HepG2 (cell line): ENCODE results near the gene STRIT1.

Experiments used
- CTCF ChIP-seq: sonication (generic); formaldehyde crosslinking; IDR thresholded peaks from 2 replicates; pipeline ENCODE4 v1.5.0; 2020; ENCODE audit warnings: mild to moderate bottlenecking, missing genetic modification reagents, moderate library complexity
- FOXK2 ChIP-seq: fragments of 450-650 bp; IDR thresholded peaks from 2 replicates; pipeline ENCODE4 v1.6.1; 2016
- MAZ ChIP-seq, 2 experiments: sonication (generic) in 1 of 2; formaldehyde crosslinking in 1 of 2; IDR thresholded peaks; 2 replicates each; pipeline versions ENCODE4 v1.5.0 to v1.6.1; 2012 to 2020; ENCODE audit warnings: low read depth in 2 of 2, mild to moderate bottlenecking in 2 of 2, borderline replicate concordance in 1 of 2, improper control_type of control experiment in 1 of 2, low read length in 1 of 2, missing genetic modification reagents in 1 of 2, moderate library complexity in 1 of 2
- RAD21 ChIP-seq: fragments of 450-650 bp; formaldehyde crosslinking; IDR thresholded peaks from 2 replicates; pipeline ENCODE4 v1.5.0; 2020; ENCODE audit warnings: mild to moderate bottlenecking
- SIN3B ChIP-seq: fragments of 150-350 bp; IDR thresholded peaks from 2 replicates; pipeline ENCODE4 v1.6.1; 2014; ENCODE audit warnings: low read length
- SNAPC2 ChIP-seq: sonication (generic); formaldehyde crosslinking; IDR thresholded peaks from 2 replicates; pipeline ENCODE4 v1.8.1; 2022; ENCODE audit warnings: mild to moderate bottlenecking, missing genetic modification reagents
- TAF1 ChIP-seq: sonication (generic); formaldehyde crosslinking; IDR thresholded peaks from 2 replicates; pipeline ENCODE4 v1.4.0; 2020; ENCODE audit warnings: missing genetic modification reagents
- TP53 ChIP-seq: sonication (generic); formaldehyde crosslinking; conservative IDR thresholded peaks from 2 replicates; pipeline ENCODE4 v1.4.0; 2020; ENCODE audit warnings: missing genetic modification reagents
- ZBTB26 ChIP-seq: IDR thresholded peaks from 2 replicates; pipeline ENCODE4 v1.6.1; 2016; ENCODE audit warnings: missing compliant biosample characterization, missing genetic modification reagents, borderline replicate concordance
- ZNF280D ChIP-seq: sonication (generic); formaldehyde crosslinking; IDR thresholded peaks from 2 replicates; pipeline ENCODE4 v1.5.1; 2020; ENCODE audit warnings: mild to moderate bottlenecking, missing genetic modification reagents

GRCh38 chr3:155292133-155292532, 1.4 kb downstream of the STRIT1 start:
- TF ChIP-seq TAF1 (CRISPR knock-in tag) (no peak), SNAPC2 (CRISPR knock-in tag) (no peak), TP53 (CRISPR knock-in tag) (no peak), CTCF (CRISPR knock-in tag) (no peak), MAZ (IDR thresholded peaks at IDR 0.05; ENCODE audit: borderline replicate concordance, low read depth, low read length) (no peak), MAZ (CRISPR knock-in tag; IDR thresholded peaks at IDR 0.05; ENCODE audit: low read depth) (no peak), ZBTB26 (CRISPR knock-in tag) (no peak), SIN3B (no peak), RAD21 (CRISPR knock-in tag) (no peak), ZNF280D (CRISPR knock-in tag) (no peak), FOXK2 (no peak)
